NCI-H2171 (cell line): Measurements from ENCODE around the gene ACSL4.

Source experiments
- DNase-seq: peaks from one replicate; lab custom pipeline; 2025; lab: John Stamatoyannopoulos, UW

ACSL4 gene

DNA sequence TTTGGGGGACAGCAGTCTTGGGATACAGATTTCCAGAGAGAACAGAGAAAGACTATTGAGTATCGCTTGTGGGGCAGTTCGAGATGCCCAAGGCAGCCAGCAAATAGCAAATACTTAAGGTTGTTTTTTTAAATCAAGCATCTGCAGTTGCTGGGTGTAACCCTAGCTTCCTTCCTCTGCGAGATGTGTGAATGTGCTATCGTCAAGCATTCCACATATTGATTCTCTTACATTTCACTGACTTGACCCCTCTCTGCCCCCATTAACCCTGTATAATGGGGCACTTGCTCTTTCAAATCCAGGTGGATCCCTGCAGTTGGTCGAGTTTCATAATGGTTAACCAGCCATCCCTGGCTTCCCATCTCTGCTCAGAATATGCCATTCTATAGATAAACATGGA is 131.6 kb downstream of the ACSL4 start:
- DNase-seq: no peak

GRCh38 chrX:109600237-109600651 is 132.8 kb downstream of the ACSL4 start:
- DNase-seq: no peak

- no peak for DNase-seq
Measured at GRCh38 chrX:109596015-109596414, 137.0 kb downstream of the ACSL4 start.
